Measurements from ENCODE around the gene OR10D3. TPM values are rescaled to one million over a fixed set of nuclear protein-coding genes. Genes with fewer than 3 reads are reported as not detected.

The OR10D3 gene
- total RNA-seq, 2 donors from 2014 or later, result not detected

Other genes with a start within 250 kb of the OR10D3 start
- not detected for gene OR4D5, start 243.7 kb upstream of the OR10D3 start, total RNA-seq
- not detected for gene OR6T1, start 239.5 kb upstream of the OR10D3 start, total RNA-seq
- not detected for gene OR10S1, start 205.6 kb upstream of the OR10D3 start, total RNA-seq
- not detected for gene OR10G6, start 188.2 kb upstream of the OR10D3 start, total RNA-seq
- not detected for gene OR10G4, start 170.3 kb upstream of the OR10D3 start, total RNA-seq
- not detected for gene OR10G9, start 160.3 kb upstream of the OR10D3 start, total RNA-seq
- gene OR10G8, start 156.5 kb upstream of the OR10D3 start, total RNA-seq, result not detected
- not detected for gene OR10G7, start 142.0 kb upstream of the OR10D3 start, total RNA-seq
- 10 to 100 TPM; 15.1 to 22.0 TPM for gene VWA5A, start 67.9 kb upstream of the OR10D3 start, total RNA-seq
- not detected for gene OR8G1, start 57.8 kb downstream of the OR10D3 start, total RNA-seq
- not detected for gene OR8G5, start 73.0 kb downstream of the OR10D3 start, total RNA-seq
- gene OR8D1, start 130.6 kb downstream of the OR10D3 start, total RNA-seq, result not detected
- not detected for gene OR8D2, start 136.9 kb downstream of the OR10D3 start, total RNA-seq
- gene OR8B2, start 201.2 kb downstream of the OR10D3 start, total RNA-seq, result not detected
- not detected for gene OR8B3, start 215.7 kb downstream of the OR10D3 start, total RNA-seq
- not detected for gene OR8B4, start 241.5 kb downstream of the OR10D3 start, total RNA-seq